Activated naive CD4-positive, alpha-beta T cell treated with anti-CD3 and anti-CD28 coated beads, Interleukin-2, amount 10 ng/mL, durations not matched to agents 7 days and 5 days (primary cell): ENCODE results near the gene FAM53B.

Experiments
- CTCF ChIA-PET: fragments of 350-600 bp; sonication (Branson Sonifier 250); formaldehyde crosslinking; loops from one replicate; lab custom pipeline; 2021; ENCODE audit warnings: antibody characterized with exemption; lab: Charles Lee
- DNase-seq: peaks from one replicate; pipeline ENCODE4 v3.0.0-alpha.2; 2020
- H3K27ac Mint-ChIP-seq: one replicate; pipeline ENCODE4 v1.8.0; 2021; ENCODE audit warnings: mild to moderate bottlenecking, moderate library complexity, mixed read lengths
- H3K27me3 Mint-ChIP-seq: one replicate; pipeline ENCODE4 v1.8.0; 2021; ENCODE audit warnings: mild to moderate bottlenecking, mixed read lengths
- H3K36me3 Mint-ChIP-seq: one replicate; pipeline ENCODE4 v1.8.0; 2021; ENCODE audit warnings: mixed read lengths
- H3K4me1 Mint-ChIP-seq: one replicate; pipeline ENCODE4 v1.8.0; 2021; ENCODE audit warnings: mixed read lengths
- H3K4me3 Mint-ChIP-seq: one replicate; pipeline ENCODE4 v1.8.0; 2021; ENCODE audit warnings: mild to moderate bottlenecking, moderate library complexity, mixed read lengths
- H3K9me3 Mint-ChIP-seq: one replicate; pipeline ENCODE4 v1.8.0; 2021; ENCODE audit warnings: mixed read lengths

The FAM53B gene

DNA sequence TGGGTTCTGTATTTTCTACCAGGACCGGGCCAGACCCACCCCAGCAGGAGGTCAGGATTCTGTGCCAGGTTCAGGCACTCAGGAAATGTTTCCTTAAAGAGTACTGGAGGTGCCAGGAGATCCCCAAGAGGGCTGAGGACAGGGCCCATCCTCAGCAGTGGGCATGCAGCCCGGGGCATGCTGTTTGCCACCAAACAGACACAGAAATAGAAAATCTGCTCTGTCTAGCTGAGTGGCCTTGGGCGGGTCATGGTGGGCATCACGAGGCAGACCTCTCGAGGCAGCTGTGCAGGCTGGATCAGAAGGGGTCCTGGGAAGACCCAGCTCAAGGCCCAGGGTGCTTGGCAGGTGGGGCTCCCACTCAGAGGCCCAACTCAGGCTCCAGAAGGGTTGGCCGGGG lies 105.0 kb downstream of the FAM53B start:
- CTCF ChIA-PET, result interaction anchor here (1.7 kb wide), 1 partner anchor 12 kb away, joined by 5 read pairs; no protein-coding TSS in a partner anchor
- Mint-ChIP-seq H3K9me3 (peaks cover 4% of the 10 kb centered on the region), H3K4me1 (peaks cover 70% of the 10 kb centered on the region), H3K4me3 (no peak overlapping the region), H3K27ac (no peak overlapping the region), H3K36me3 (peaks cover 26% of the 10 kb centered on the region), H3K27me3 (no peaks in the 10 kb centered on the region)
- DNase-seq, result no peak

DNA sequence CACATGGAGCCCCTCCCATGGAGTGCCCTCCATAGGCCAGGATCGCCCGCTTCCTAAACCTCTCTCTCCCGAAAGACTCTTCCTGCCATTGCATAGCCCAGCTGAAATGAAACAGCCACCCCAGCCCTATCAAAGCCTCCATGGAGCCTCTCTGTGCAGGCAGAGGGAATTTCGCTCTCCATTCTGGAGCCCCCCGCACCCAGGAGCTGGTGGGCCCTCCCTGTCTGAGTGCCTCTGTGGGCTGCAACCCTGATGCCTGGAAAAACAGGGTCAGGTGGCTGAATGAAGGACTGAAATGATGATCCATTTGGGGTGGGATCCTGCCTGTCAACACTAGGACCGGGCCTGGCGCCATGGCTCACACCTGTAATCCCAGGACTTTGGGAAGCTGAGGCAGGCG lies 106.4 kb downstream of the FAM53B start:
- CTCF ChIA-PET, result interaction anchor here (0.9 to 1.7 kb wide), 2 partner anchors 9 to 10 kb away, joined by 4 to 5 read pairs; no protein-coding TSS in a partner anchor
- DNase-seq, result no peak

DNA sequence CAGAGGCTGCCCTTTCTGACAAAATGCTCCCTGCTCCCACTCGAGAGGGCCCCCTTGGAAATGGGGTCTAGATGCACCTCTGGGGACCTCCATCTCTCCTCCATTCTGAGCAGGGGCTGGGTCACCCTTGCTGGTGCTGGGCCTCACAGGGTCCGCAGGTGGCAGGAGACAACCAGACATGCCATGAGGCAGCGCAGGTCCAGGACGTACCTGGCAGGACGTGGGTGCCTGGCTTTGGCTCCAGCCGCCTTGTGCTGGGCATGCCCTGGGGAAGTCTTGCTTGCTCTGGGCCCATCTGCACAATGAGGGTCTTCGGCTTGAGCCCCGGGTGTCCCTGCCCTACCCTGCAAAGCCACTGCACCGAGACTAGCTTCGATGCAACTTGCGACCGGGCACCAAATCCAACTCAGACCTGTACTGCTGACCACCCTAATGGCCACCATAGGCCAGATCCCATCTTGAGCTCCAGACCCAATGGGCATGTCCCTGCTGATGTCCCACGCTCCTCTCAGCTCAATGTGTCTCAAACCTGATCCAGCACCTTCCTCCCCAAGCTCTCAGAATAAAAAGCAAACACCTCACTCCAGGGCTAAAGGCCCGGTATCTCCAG lies 107.0 kb downstream of the FAM53B start:
- DNase-seq, result no peak
- Mint-ChIP-seq H3K27me3 (no peaks in the 10 kb centered on the region), H3K4me3 (peak overlapping the region; percentile 21), H3K9me3 (peaks cover 10% of the 10 kb centered on the region), H3K27ac (peak overlapping the region; percentile 89), H3K36me3 (peaks cover 28% of the 10 kb centered on the region), H3K4me1 (peaks cover 63% of the 10 kb centered on the region)
- CTCF ChIA-PET, result interaction anchor here (0.7 kb wide), 1 partner anchor 10 kb away, joined by 3 read pairs; no protein-coding TSS in a partner anchor

More for the DNA sequence above, 106.4 kb downstream of the FAM53B start:
- Mint-ChIP-seq H3K36me3 (peaks cover 31% of the 10 kb centered on the region), H3K27ac (peak overlapping the region; percentile 16), H3K4me3 (no peak overlapping the region), H3K9me3 (peaks cover 10% of the 10 kb centered on the region), H3K27me3 (no peaks in the 10 kb centered on the region), H3K4me1 (peaks cover 68% of the 10 kb centered on the region)

- Mint-ChIP-seq H3K27me3 (no peaks in the 10 kb centered on the region), H3K4me1 (peaks cover 63% of the 10 kb centered on the region), H3K36me3 (peaks cover 26% of the 10 kb centered on the region), H3K9me3 (peaks cover 10% of the 10 kb centered on the region), H3K4me3 (peak overlapping the region; percentile 52), H3K27ac (peak overlapping the region; percentile 89)
- CTCF ChIA-PET, result interaction anchor here (0.7 kb wide), 1 partner anchor 11 kb away, joined by 3 read pairs; no protein-coding TSS in a partner anchor
- DNase-seq, result peak; percentile 57
These were observed 107.7 kb downstream of the FAM53B start for GRCh38 chr10:124636271-124636995.

GRCh38 chr10:124632566-124632965 lies 111.6 kb downstream of the FAM53B start:
- H3K27ac Mint-ChIP-seq, result no peak overlapping the region
- H3K4me3 Mint-ChIP-seq, result no peak overlapping the region
- H3K36me3 Mint-ChIP-seq, result peaks cover 23% of the 10 kb centered on the region
- DNase-seq, result no peak
- CTCF ChIA-PET, result interaction anchor here (0.8 to 2.5 kb wide), 7 partner anchors 12 to 113 kb away, joined by 3 to 19 read pairs (median 4); no protein-coding TSS in a partner anchor
- H3K4me1 Mint-ChIP-seq, result peaks cover 51% of the 10 kb centered on the region
- no peaks in the 10 kb centered on the region for H3K27me3 Mint-ChIP-seq
- peaks cover 10% of the 10 kb centered on the region for H3K9me3 Mint-ChIP-seq

- Mint-ChIP-seq H3K9me3 (peaks cover 10% of the 10 kb centered on the region), H3K27me3 (no peaks in the 10 kb centered on the region), H3K36me3 (peaks cover 21% of the 10 kb centered on the region), H3K4me1 (peaks cover 51% of the 10 kb centered on the region), H3K4me3 (no peak overlapping the region), H3K27ac (no peak overlapping the region)
- peak; percentile 59 for DNase-seq
- CTCF ChIA-PET, result interaction anchor here (0.6 to 2.5 kb wide), 8 partner anchors 12 to 131 kb away, joined by 3 to 19 read pairs (median 4); no protein-coding TSS in a partner anchor
These were observed 112.1 kb downstream of the FAM53B start for GRCh38 chr10:124632064-124632531.

- Mint-ChIP-seq H3K27me3 (no peaks in the 10 kb centered on the region), H3K4me1 (peaks cover 48% of the 10 kb centered on the region), H3K4me3 (no peak overlapping the region), H3K27ac (no peak overlapping the region), H3K9me3 (peaks cover 10% of the 10 kb centered on the region), H3K36me3 (peaks cover 20% of the 10 kb centered on the region)
- no peak for DNase-seq
- CTCF ChIA-PET, result interaction anchor here (1.9 to 2.5 kb wide), 2 partner anchors 110 to 111 kb away, joined by 5 to 19 read pairs; no protein-coding TSS in a partner anchor
These were observed 113.6 kb downstream of the FAM53B start for GRCh38 chr10:124630551-124630950.

DNA sequence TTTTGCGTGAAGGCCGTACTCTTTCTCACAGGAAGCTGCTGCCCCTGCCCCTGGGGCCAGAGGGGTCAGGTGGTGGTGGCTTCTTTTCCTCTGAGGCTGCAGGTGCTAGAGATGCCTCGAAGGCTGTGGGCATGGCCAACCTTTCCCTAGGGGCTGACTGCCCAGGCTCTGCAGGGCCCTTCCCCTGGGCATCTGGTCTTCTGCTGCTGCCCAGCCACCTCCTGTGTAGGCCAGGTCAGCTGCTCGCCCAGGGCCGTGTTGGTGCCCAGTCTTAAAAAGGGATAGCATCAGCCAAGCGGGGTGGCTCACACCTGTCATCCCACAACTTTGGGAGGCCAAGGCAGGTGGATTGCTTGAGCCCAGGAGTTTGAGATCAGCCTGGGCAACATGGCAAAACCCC lies 114.3 kb downstream of the FAM53B start:
- no peak overlapping the region for H3K4me3 Mint-ChIP-seq
- DNase-seq, result no peak
- H3K36me3 Mint-ChIP-seq, result peaks cover 18% of the 10 kb centered on the region
- no peak overlapping the region for H3K27ac Mint-ChIP-seq
- CTCF ChIA-PET, result interaction anchor here (1.9 kb wide), 1 partner anchor 111 kb away, joined by 5 read pairs; no protein-coding TSS in a partner anchor
- H3K27me3 Mint-ChIP-seq, result no peaks in the 10 kb centered on the region
- peaks cover 10% of the 10 kb centered on the region for H3K9me3 Mint-ChIP-seq
- H3K4me1 Mint-ChIP-seq, result peaks cover 48% of the 10 kb centered on the region

DNA sequence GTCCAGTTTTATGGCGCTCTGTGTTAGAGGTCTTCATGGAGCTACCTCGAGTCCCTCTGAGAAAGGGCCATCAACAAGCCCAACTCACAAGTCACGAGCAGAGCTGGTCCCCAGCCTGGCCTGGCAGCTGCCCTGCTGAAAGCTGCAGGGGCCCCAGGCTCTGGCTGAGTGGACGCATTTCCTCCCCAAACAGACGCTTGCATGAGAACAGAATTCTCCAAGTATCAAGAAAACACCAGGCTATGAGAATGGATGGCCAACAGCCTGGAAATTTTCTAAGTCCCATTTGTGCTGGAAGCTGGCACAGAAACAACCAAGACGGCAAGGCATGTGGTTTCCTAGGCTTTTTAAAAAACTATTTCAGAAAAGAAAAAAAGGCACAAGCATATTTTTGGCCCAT lies 114.8 kb downstream of the FAM53B start:
- Mint-ChIP-seq H3K27ac (peak overlapping the region; percentile 60), H3K4me3 (no peak overlapping the region), H3K9me3 (peaks cover 6% of the 10 kb centered on the region), H3K27me3 (no peaks in the 10 kb centered on the region), H3K4me1 (peaks cover 48% of the 10 kb centered on the region), H3K36me3 (peaks cover 14% of the 10 kb centered on the region)
- CTCF ChIA-PET, result interaction anchor here (1.9 kb wide), 1 partner anchor 112 kb away, joined by 5 read pairs; no protein-coding TSS in a partner anchor
- DNase-seq, result no peak

DNA sequence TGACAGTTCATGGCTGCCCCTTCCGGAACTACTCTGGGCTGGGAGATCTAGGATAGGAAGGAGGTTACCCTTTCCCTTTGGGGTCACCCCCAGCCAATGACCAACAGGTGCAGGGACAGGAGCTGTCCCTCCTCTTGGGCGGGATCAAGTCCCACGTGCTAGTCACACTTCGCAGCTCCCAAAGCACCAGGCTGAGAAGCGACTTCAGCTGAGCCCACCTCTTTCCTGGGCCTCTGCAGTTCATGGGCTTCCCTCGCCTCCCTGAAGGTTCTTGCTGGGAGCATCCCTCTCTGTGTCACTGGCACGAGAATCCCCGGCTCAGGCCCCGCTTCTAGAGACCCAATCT lies 115.5 kb downstream of the FAM53B start:
- Mint-ChIP-seq H3K4me3 (no peak overlapping the region), H3K9me3 (peaks cover 3% of the 10 kb centered on the region), H3K27me3 (no peaks in the 10 kb centered on the region), H3K27ac (no peak overlapping the region), H3K36me3 (peaks cover 9% of the 10 kb centered on the region), H3K4me1 (peaks cover 47% of the 10 kb centered on the region)
- CTCF ChIA-PET, result interaction anchor here (0.8 to 1.9 kb wide), 4 partner anchors 10 to 113 kb away, joined by 3 to 5 read pairs (median 4); no protein-coding TSS in a partner anchor
- no peak for DNase-seq

- H3K9me3 Mint-ChIP-seq, result no peaks in the 10 kb centered on the region
- no peak overlapping the region for H3K4me3 Mint-ChIP-seq
- no peaks in the 10 kb centered on the region for H3K27me3 Mint-ChIP-seq
- CTCF ChIA-PET, result interaction anchor here (0.8 to 2.5 kb wide), 8 partner anchors 10 to 128 kb away, joined by 3 to 9 read pairs (median 4); no protein-coding TSS in a partner anchor
- H3K36me3 Mint-ChIP-seq, result peaks cover 5% of the 10 kb centered on the region
- peaks cover 43% of the 10 kb centered on the region for H3K4me1 Mint-ChIP-seq
- DNase-seq, result no peak
- peak overlapping the region; percentile 19 for H3K27ac Mint-ChIP-seq
These were observed 116.1 kb downstream of the FAM53B start for GRCh38 chr10:124627866-124628675.

DNA sequence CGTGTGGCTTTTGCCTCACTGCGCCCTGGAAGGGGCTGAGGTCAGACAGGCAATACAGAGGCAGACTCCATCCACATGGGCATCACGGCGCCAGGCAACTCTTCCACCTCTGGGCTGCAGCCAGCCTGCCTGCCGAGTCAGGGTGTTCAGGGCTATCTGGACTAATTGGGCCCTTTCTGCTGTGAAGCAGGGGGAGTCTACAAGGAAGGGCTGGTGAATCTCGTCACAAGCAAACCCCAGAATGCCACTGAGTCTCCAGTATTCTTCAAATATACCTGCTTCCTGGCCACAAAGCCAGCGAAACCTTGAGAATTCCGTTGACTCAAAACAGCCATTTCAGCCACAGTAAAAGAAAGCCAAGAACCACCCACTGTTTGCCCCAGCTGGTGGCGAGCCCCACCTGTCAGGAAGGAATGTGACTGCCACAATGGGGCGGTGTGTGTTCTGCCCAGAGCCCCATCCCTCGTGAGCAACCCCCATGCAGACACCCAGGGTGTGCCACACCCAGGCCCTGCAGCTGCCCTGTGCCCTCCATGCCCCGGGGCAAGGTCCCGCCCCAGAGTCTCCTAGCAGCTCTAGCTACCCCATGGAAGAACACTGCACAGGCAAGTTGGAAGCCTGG lies 117.3 kb downstream of the FAM53B start:
- Mint-ChIP-seq H3K4me3 (peak overlapping the region; percentile 15), H3K27me3 (no peaks in the 10 kb centered on the region), H3K9me3 (no peaks in the 10 kb centered on the region), H3K27ac (peak overlapping the region; percentile 81), H3K36me3 (peaks cover 7% of the 10 kb centered on the region), H3K4me1 (peaks cover 40% of the 10 kb centered on the region)
- peak; percentile 69 for DNase-seq
- CTCF ChIA-PET, result interaction anchor here (1.0 to 2.5 kb wide), 4 partner anchors 12 to 115 kb away, joined by 3 to 9 read pairs (median 6); no protein-coding TSS in a partner anchor

DNA sequence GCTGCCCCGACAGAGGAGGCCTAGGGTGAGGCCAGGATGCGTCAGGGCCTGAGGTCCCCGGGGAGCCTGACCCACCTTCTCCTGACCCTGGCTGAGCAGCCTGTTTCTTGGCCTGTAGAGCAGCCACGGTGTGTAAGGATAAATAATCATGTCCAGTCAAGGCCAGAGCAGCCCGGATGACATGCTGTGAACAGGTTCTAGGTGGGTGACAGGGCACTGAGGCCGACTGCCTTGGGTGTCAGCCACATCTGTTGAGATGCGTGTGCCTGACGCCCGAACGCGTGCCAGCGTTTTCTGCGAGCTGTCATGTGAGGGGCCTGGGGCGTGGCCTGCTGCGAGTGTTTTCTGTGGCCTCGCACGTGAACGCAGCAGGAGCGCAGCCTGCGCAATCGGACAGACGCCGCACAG lies 118.3 kb downstream of the FAM53B start:
- Mint-ChIP-seq H3K27me3 (no peaks in the 10 kb centered on the region), H3K9me3 (no peaks in the 10 kb centered on the region), H3K36me3 (peaks cover 6% of the 10 kb centered on the region), H3K4me1 (peaks cover 35% of the 10 kb centered on the region), H3K27ac (no peak overlapping the region), H3K4me3 (no peak overlapping the region)
- no peak for DNase-seq
- CTCF ChIA-PET, result interaction anchor here (2.5 kb wide), 1 partner anchor 116 kb away, joined by 9 read pairs; no protein-coding TSS in a partner anchor
